Measurements from ENCODE around the gene PDE3A.
A peak's percentile ranks its signal among the peaks of the same experiment; 100 is the strongest.

PDE3A gene

DNA sequence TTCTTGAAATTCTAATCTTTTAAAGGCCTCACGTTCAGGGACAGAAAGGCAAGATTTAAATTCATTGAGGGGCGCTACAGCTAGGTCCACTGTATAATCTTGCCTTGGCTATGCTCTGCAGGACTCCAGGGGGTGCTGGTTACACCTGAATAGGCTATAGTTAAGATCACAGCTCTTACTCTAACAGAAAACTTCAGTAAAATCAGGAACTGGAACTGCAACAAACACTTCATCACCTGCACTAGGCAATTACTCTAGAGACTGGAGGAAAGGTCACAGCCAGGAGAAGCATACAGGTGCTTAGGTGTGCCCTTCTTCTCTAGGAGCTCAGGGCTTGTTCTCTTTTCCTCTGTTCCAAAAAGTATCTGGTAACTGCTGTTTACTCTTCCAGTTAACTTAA, 347.7 kb downstream of the PDE3A start:
- peak; percentile 13 for DNase-seq (ENCODE audit: low spot score)

DNA sequence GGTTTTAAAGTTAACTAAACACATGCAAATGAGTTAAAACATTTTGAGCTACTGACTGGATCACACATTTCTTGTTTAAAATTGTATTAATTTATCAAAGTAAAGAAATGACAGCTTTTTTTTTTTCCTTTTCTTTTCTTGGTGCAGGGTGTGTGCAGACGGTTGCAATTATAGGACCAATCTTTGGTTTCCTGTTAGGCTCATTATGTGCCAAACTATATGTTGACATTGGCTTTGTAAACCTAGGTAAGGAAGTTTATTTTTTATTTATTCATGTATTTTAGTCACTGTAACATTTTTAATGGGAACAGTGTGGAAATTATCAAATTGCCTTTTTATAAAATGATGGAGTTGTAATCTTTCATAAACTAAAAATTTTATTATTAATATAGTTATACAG, 348.6 kb downstream of the PDE3A start:
- DNase-seq (ENCODE audit: low spot score): no peak

DNA sequence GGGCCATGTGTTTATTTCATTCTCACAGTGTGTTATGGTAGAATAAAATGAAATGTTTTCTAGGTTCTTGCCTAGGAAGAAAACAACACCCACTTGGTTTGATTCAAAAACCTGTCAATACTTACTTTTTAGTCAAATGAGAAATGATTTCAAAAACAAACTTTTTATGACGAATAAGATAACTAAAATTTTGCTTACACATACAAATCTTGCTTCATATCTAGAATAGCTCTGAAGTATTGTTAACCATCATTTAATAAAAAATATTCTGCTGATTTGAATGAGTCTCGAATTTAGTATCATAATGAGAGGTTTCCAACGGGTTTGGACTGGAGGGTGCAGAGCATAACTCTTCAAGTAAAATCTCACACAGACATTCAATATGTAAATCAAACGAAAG, 350.0 kb downstream of the PDE3A start:
- DNase-seq (ENCODE audit: low spot score): no peak

DNA sequence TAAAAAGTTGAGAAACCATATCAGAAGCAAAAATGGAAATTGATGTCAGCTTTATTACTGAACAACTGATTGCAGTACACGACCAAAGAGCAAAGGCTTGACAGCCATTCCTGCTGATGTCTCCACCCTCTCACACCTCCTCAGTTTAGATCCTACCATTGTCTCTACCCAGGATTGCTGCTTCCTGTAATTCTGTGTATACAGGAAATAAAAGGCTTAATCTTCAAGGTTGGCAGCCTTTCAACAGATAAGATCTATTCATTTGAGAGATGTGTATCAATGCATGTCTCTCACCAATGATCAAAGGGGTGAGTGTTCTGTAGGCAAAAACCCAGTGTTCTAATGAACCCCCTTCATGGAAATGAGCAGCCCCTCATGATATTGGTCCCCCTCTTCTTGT, 353.8 kb downstream of the PDE3A start:
- no peak for DNase-seq (ENCODE audit: low spot score)

DNA sequence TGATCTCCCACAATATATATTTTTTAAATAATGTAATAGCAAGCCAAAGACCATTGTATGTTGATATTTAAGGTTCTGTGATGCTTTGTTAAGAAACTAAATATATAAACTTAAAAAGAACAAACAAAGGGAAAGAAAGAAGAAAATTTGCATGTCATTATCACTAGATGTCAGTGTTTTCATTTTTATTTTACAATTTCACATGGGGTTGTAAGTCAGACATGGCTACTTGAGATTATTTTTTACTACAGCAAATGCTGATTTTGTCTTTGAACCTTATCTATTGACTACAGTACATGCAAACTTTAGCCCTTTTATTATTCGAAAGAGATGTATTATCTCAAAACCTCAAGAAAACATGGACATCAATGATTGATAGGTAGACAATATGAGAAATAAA, 362.9 kb downstream of the PDE3A start:
- DNase-seq (ENCODE audit: low spot score): no peak

All from NAMALWA (cell line).